GM23248 (cell line): Measurements from ENCODE around the gene HSF2BP. TPM values are rescaled to one million over a fixed set of nuclear protein-coding genes. Genes with fewer than 3 reads are reported as not detected.

Experiments used
- DNase-seq: peaks from one replicate; pipeline ENCODE4 v3.0.0-alpha.2; 2015
- H2AFZ ChIP-seq: fragments of 200-600 bp; sonication (generic); 2 replicates; pipeline ENCODE4 v1.6.1; 2016; ENCODE audit warnings: antibody characterized with exemption
- H3F3A ChIP-seq: fragments of 200-600 bp; sonication (generic); 2 replicates; pipeline ENCODE4 v1.6.1; 2016; ENCODE audit warnings: mild to moderate bottlenecking, antibody characterized with exemption, mixed run types; ENCODE audit not compliant: insufficient read depth
- H3K27ac ChIP-seq: fragments of 200-600 bp; sonication (generic); 2 replicates; pipeline ENCODE4 v1.5.1; 2016; ENCODE audit warnings: mild to moderate bottlenecking
- H3K27me3 ChIP-seq: fragments of 200-600 bp; sonication (generic); replicated peaks from 2 replicates; pipeline ENCODE4 v1.6.1; 2016; ENCODE audit warnings: mild to moderate bottlenecking; ENCODE audit not compliant: insufficient read depth
- H3K36me3 ChIP-seq: fragments of 200-600 bp; sonication (generic); 2 replicates; pipeline ENCODE4 v1.6.1; 2016; ENCODE audit warnings: low read depth, mild to moderate bottlenecking
- H3K4me1 ChIP-seq: fragments of 200-600 bp; sonication (generic); 2 replicates; pipeline ENCODE4 v1.6.1; 2016; ENCODE audit warnings: mild to moderate bottlenecking; ENCODE audit not compliant: insufficient read depth
- H3K4me2 ChIP-seq: fragments of 200-600 bp; sonication (generic); one replicate; pipeline ENCODE4 v1.6.1; 2016; ENCODE audit warnings: mild to moderate bottlenecking; ENCODE audit not compliant: unreplicated experiment
- H3K4me3 ChIP-seq: fragments of 200-600 bp; sonication (generic); 2 replicates; pipeline ENCODE4 v1.5.1; 2016; ENCODE audit warnings: mild to moderate bottlenecking
- H3K79me2 ChIP-seq: fragments of 200-600 bp; sonication (generic); 2 replicates; pipeline ENCODE4 v1.6.1; 2016; ENCODE audit warnings: mild to moderate bottlenecking; ENCODE audit not compliant: insufficient read depth
- H3K9ac ChIP-seq: fragments of 200-600 bp; sonication (generic); 2 replicates; pipeline ENCODE4 v1.6.1; 2016; ENCODE audit warnings: mild to moderate bottlenecking
- H3K9me2 ChIP-seq: fragments of 200-600 bp; sonication (generic); 2 replicates; pipeline ENCODE4 v1.6.1; 2016; ENCODE audit warnings: mixed run types, mild to moderate bottlenecking, moderate library complexity; ENCODE audit not compliant: insufficient read depth
- H3K9me3 ChIP-seq: fragments of 200-600 bp; sonication (generic); one replicate; pipeline ENCODE4 v1.6.1; 2017; ENCODE audit warnings: low read depth
- H4K20me1 ChIP-seq: fragments of 200-600 bp; sonication (generic); 2 replicates; pipeline ENCODE4 v1.6.0; 2016; ENCODE audit not compliant: insufficient read depth
- EZH2 ChIP-seq: fragments of 200-600 bp; sonication (generic); IDR thresholded peaks from 2 replicates; pipeline ENCODE4 v1.6.1; 2018; ENCODE audit warnings: antibody characterized with exemption, mild to moderate bottlenecking; ENCODE audit not compliant: insufficient read depth, poor library complexity, severe bottlenecking
- EZH2phosphoT487 ChIP-seq: fragments of 200-600 bp; sonication (generic); IDR thresholded peaks from 2 replicates; pipeline ENCODE4 v1.6.1; 2018; ENCODE audit warnings: antibody characterized with exemption, moderate library complexity, mild to moderate bottlenecking, low read depth; ENCODE audit not compliant: insufficient read depth
- WGBS, 2 experiments: methylation state at CpG; one replicate each; pipeline ENCODE4 v1.1.6; 2015 to 2017; ENCODE audit warnings: low lambda C conversion rate in 2 of 2, low coverage in 1 of 2; ENCODE audit errors: missing lambda C conversion rate in 2 of 2; 5-methylcytosine and 5-hydroxymethylcytosine counted together
- in situ Hi-C: fragments of 300-500 bp; cut with MboI; formaldehyde crosslinking; loops from 2 replicates; pipeline ENCODE4 v1.15.0; 2020
- polyA plus RNA-seq: library from polyadenylated mRNA; unstranded; fragments of >200 nt; fragmentation: Nextera tagmentation; extraction: Ambion mirVana; gene quantifications from 2 replicates; pipeline ENCODE4 v1.2.1, GENCODE V29; 2016
- total RNA-seq: library from RNA; depleted of rRNA; stranded (reverse); fragments of >200 nt; shearing (Covaris generic); gene quantifications from 2 replicates; pipeline ENCODE4 v1.2.3, GENCODE V29; 2014

HSF2BP gene
- total and polyA plus RNA-seq, 2 experiments from 2014 or later, result 1.6 to 4.8 TPM

- no peak for DNase-seq
- Histone ChIP-seq H3K4me1 (no peaks in the 10 kb centered on the region), H3K27me3 (no peaks in the 10 kb centered on the region), H4K20me1 (no peaks in the 10 kb centered on the region), H3K79me2 (no peaks in the 10 kb centered on the region), H3K4me3 (no peak overlapping the region), H3K27ac (no peak overlapping the region), H3K9me3 (no peaks in the 10 kb centered on the region), H3F3A (no peaks in the 10 kb centered on the region), H3K4me2 (no peak overlapping the region), H3K9me2 (no peaks in the 10 kb centered on the region), H3K36me3 (peaks cover 9% of the 10 kb centered on the region; the same call in 1 of the 2 replicates), H2AFZ (no peak overlapping the region), H3K9ac (no peak overlapping the region)
- WGBS, 2 experiments, result 78 to 81% methylated on average over 8 of the region's 8 CpGs
- TF ChIP-seq EZH2phosphoT487 (no peak), EZH2 (no peak)
- in situ Hi-C loops, result no loop called here
Observed at GRCh38 chr21:43692949-43693348, 33.7 kb upstream of the HSF2BP start.

GRCh38 chr21:43691801-43692200, 32.5 kb upstream of the HSF2BP start:
- H4K20me1 ChIP-seq, result no peaks in the 10 kb centered on the region
- H3K27me3 ChIP-seq, result no peaks in the 10 kb centered on the region
- H3K4me2 ChIP-seq, result no peak overlapping the region
- no peaks in the 10 kb centered on the region for H3K4me1 ChIP-seq
- H3K4me3 ChIP-seq, result no peak overlapping the region
- H3K9me3 ChIP-seq, result no peaks in the 10 kb centered on the region
- in situ Hi-C loops, result no loop called here
- H3K27ac ChIP-seq, result no peak overlapping the region
- no peak for DNase-seq
- H3K36me3 ChIP-seq, result peaks cover 9% of the 10 kb centered on the region; the same call in 1 of the 2 replicates
- 96 to 98% methylated on average over 10 of the region's 10 CpGs for WGBS, 2 experiments
- no peak for TF ChIP-seq EZH2
- TF ChIP-seq EZH2phosphoT487, result no peak
- no peaks in the 10 kb centered on the region for H3K79me2 ChIP-seq
- no peak overlapping the region for H2AFZ ChIP-seq
- no peaks in the 10 kb centered on the region for H3F3A ChIP-seq
- no peaks in the 10 kb centered on the region for H3K9me2 ChIP-seq
- H3K9ac ChIP-seq, result no peak overlapping the region

- Histone ChIP-seq H3K9ac (no peak overlapping the region), H3K9me3 (no peaks in the 10 kb centered on the region), H4K20me1 (no peaks in the 10 kb centered on the region), H3K36me3 (peaks cover 12% of the 10 kb centered on the region), H3K27me3 (no peaks in the 10 kb centered on the region), H3K4me1 (no peaks in the 10 kb centered on the region), H3K4me3 (no peak overlapping the region), H3K9me2 (no peaks in the 10 kb centered on the region), H2AFZ (no peak overlapping the region), H3F3A (no peaks in the 10 kb centered on the region), H3K27ac (no peak overlapping the region), H3K79me2 (no peaks in the 10 kb centered on the region), H3K4me2 (no peak overlapping the region)
- in situ Hi-C loops, result no loop called here
- 94 to 95% methylated on average over 25 of the region's 25 CpGs for WGBS, 2 experiments
- no peak for DNase-seq
- TF ChIP-seq EZH2phosphoT487 (no peak), EZH2 (no peak)
Observed at GRCh38 chr21:43691086-43691795, 32.0 kb upstream of the HSF2BP start.

GRCh38 chr21:43690346-43690745, 31.1 kb upstream of the HSF2BP start:
- Histone ChIP-seq H3K4me2 (no peak overlapping the region), H3K9me2 (no peaks in the 10 kb centered on the region), H2AFZ (no peak overlapping the region), H3K4me3 (no peak overlapping the region), H3K9ac (no peak overlapping the region), H3F3A (no peaks in the 10 kb centered on the region), H3K9me3 (no peaks in the 10 kb centered on the region), H3K4me1 (no peaks in the 10 kb centered on the region), H3K79me2 (no peaks in the 10 kb centered on the region), H3K27ac (no peak overlapping the region), H3K27me3 (no peaks in the 10 kb centered on the region), H3K36me3 (peaks cover 16% of the 10 kb centered on the region), H4K20me1 (no peaks in the 10 kb centered on the region)
- TF ChIP-seq EZH2, result no peak
- no peak for TF ChIP-seq EZH2phosphoT487
- in situ Hi-C loops, result no loop called here
- WGBS, 2 experiments, result 97 to 98% methylated on average over 7 of the region's 7 CpGs
- no peak for DNase-seq
